NCI-H82 treated with DMSO at 0.1 percent for 48 hours (cell line): ENCODE measurements around the gene TAAR5.
"Not testable (repeated sequence)": the region's sequence is repeated elsewhere in the genome, so short reads cannot be mapped to it uniquely, and the experiment has no call there.

ENCODE experiments used
- DNase-seq: peaks from one replicate; lab custom pipeline; 2025; ENCODE audit not compliant: unreplicated experiment; lab: John Stamatoyannopoulos, UW

Gene TAAR5, protein sequence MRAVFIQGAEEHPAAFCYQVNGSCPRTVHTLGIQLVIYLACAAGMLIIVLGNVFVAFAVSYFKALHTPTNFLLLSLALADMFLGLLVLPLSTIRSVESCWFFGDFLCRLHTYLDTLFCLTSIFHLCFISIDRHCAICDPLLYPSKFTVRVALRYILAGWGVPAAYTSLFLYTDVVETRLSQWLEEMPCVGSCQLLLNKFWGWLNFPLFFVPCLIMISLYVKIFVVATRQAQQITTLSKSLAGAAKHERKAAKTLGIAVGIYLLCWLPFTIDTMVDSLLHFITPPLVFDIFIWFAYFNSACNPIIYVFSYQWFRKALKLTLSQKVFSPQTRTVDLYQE

DNA sequence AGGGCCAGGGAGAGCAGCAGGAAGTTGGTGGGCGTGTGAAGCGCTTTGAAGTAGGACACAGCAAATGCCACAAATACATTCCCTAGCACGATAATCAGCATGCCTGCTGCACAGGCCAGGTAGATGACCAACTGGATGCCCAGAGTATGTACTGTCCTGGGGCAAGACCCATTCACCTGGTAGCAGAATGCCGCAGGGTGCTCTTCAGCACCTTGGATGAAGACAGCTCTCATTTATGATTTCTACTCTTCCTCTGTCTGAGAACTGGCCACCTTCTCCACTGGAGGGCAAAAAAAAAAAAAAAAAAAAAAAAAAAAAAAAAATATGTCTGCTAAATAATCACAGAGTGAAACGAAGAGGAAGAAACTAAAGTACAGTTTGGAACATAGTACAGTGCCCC lies at the start of gene TAAR5:
TAAR5 (minus strand) TSS at position 288 of the 400 bp plus-strand sequence; CDS start at position 233, 55 bp downstream.
- no peak for DNase-seq

DNA sequence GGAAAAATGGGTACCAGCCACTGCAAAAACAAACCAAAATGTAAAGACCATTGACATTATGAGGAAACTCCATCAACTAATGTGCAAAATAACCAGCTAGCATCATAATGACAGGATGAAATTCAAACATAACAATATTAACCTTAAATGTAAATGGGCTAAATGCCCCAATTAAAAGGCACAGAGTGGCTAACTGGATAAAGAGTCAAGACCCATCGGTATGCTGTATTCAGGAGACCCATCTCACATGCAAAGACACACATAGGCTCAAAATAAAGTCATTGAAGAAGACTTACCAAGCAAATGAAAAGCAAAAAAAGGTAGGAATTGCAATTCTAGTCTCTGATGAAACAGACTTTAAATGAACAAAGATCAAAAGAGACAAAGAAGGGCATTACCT lies 47.6 kb upstream of the TAAR5 start:
- DNase-seq, result not testable (repeated sequence)

DNA sequence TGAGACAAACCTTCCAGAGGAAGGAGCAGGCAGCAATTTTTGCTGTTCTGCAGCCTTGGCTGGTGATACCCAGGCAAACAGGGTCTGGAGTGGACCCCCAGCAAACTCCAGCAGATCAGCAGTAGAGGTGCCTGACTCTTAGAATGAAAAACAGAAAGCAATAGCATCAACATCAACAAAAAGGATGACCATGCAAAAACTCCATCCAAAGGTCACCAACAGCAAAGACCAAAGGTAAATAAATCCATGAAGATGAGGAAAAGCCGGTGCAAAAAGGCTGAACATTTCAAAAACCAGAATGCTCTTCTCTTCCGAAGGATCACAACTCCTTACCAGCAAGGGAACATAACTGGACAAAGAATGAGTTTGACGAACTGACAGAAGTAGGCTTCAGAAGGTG lies 46.4 kb upstream of the TAAR5 start:
- not testable (repeated sequence) for DNase-seq

DNA sequence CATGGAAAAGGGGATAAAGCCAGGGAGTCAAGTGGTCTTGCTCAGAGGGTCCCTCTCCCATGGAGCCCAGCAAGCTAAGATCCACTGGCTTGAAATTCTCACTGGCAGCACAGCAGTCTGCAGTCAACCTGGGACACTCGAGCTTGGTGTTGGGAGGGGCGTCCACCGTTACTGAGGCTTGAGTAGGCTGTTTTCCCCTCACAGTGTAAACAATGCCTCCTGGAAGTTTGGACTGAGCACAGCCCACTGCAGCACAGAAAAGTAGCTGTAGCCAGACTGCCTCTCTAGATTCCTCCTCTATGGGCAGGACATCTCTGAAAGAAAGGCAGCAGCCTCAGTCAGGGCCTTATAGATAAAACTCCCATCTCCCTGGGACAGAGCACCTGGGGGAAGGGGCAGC lies 45.7 kb upstream of the TAAR5 start:
- DNase-seq, result not testable (repeated sequence)

DNA sequence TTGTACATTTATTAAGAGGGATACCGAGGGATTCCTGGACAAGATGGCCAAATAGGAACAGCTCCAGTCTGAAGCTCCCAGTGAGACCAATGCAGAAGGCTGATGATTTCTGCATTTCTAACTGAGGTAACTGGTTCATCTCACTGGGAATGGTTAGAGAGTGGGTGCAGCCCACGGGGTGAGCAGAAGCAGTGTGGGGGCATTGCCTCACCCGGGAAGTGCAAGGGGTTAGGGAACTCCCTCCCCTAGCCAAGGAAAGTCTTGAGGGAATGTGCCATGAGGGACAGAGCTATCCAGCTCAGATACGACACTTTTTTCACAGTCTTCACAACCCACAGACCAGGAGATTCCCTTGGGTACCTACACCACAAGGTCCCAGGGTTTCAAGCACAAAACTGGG lies 45.3 kb upstream of the TAAR5 start:
- DNase-seq, result no peak

DNA sequence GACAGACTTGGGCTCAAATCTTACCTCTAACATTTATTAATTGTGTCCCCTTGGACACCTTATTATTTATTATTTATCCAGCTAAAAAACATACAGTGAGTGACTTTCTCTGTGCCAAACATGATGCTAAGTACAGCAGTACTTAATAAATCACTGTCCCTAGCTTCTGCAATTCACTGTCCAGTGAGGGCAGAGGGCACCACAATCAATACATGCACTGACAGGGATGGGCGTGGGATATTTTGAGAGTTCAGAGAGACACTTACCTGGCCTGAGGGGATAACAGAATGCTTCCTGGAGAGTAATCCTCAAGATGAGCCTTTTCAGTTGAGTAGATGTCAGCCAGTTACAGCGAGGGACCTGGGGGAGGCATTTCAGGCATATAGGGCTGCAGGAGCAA lies 43.8 kb upstream of the TAAR5 start:
- DNase-seq, result no peak

DNA sequence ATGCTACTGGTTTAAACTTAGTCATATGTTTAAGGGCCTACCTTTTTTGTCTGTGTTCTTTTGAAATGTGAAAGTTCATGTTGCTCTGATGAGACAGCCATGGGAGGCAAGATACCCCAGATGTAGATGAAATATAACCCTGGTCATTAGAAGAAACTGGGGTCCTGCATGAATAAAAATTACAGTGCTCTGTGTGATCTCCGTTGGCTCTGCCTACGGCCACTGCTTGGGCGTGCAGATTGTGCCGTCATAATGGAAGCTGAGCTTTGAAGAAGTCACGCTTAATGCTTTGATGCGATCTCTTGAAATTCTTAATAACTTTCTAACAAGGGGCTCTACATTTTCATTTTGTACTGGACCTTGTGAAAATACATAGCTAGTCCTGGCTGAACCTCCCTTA lies 34.6 kb upstream of the TAAR5 start, which contains the start of gene TAAR2:
TAAR2 (minus strand) TSS at position 101 of the 400 bp plus-strand sequence; CDS start at position 101, 0 bp downstream.
- DNase-seq, result no peak

DNA sequence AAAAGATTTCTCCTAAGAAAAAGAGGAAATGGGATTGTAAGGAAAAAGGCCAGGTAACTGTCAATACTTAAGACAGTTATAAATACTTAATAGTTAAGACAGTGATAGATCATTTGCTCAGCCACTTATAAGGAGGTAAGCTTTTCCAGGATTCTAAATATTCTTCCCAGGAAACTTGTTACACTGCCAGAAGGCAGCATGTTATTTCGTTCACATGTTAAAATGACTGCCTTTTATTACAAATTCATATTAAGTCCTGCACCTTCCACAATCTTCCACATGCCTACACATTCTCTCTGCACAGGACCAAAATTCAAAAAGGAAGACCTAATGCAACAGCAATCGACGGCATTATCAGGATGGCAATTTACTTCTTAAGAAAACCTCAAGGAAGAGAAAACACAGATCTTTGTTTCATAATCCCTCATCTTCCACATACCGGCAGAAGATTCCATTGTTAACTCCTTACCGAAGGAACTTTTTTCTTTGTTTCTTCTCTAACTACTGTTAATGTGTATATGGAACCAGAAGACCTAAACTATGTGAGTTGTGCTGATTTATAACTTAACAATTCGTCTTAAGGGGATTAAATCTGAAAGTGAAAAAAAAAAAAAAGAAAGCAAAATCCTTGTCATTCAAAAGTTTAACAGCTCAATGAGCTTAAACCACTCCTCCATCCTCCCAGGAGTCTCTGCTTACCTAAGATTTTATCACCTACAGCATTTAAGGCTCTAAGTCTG lies 33.7 kb upstream of the TAAR5 start:
- no peak for DNase-seq

DNA sequence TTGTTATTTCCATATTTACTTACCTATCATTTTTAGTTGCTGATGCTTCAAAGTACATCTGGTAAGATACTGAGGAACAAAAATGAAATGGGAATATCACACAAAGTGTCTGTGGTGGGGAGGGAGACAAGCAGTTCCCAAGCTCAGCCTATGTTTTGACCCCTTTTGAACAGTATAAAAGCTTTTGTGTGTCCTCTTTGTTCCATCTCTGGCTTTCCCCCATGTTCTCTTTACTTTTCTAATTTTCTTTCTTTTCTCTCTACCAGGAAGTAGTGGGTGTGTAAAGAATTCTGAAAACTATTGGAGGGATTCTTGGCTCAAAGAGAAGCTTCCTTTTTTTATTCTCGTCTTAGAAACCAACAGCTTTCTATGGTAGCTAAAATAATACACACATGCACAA lies 27.1 kb upstream of the TAAR5 start:
- no peak for DNase-seq

DNA sequence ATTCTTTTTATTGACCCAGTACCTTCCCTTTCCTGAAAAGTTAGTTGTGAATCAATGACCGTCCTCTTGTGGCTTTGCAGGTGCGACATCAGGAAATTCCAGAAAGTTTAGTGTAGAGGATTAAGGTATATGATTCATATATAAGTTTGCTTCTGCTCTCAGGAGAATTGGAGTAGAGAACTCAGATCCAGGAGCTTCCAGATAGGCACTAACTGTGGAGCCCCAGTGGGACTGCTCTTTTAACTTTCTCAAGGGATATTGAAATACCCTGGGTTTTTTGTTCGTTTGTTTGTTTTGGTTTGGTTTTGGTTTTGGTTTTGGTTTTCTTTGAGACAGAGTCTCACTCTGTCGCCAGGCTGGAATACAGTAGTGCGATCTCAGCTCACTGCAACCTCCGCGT lies 25.0 kb upstream of the TAAR5 start:
- no peak for DNase-seq

DNA sequence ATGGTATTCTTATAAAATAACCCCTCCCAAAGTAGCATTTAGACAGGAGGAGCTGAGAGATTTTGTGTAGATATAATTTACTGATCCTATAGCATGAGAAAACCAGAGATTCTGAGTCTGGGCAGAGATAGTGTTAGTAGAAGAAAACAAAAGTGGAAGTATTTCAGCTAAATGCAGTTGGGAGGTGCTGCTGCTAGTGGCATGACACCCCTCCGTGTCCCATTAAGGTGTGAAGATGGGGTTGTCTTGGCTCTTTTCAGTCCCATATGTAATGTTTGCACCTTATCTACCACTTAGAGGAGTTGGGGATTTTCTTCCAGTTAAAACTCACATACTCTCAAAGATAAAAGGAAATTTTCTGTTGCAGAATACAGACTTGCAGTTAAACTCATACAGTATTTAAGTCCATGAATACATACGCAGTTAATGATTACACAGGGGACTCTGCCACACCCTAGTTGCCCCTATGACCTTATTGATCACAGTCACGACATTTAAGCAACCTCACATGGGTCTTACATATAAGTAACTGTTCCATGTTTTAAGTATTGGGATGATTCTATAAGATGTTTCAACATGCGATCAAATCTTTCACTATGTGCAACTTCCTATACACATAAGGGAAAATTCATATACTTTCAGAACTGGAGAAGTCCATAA lies 23.0 kb upstream of the TAAR5 start:
- no peak for DNase-seq

DNA sequence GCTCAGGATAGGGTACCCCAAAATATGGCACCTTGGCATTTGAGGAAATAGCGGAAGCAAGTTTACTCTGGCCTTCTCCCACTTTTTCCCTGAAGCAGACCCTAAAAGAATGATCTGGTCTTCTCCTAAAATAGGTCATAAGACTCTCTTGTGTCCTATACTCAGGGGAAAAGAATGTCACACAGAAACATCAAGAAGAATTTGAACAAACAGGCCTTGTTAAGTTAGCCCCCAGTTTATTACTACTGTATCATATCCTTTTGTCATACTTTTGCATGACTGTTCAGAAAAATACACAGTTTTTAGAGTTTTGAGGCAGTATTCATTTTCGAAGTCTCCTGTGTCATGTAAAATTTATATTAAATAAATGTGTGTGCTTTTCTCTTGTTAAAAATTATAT lies 22.1 kb upstream of the TAAR5 start:
- no peak for DNase-seq

DNA sequence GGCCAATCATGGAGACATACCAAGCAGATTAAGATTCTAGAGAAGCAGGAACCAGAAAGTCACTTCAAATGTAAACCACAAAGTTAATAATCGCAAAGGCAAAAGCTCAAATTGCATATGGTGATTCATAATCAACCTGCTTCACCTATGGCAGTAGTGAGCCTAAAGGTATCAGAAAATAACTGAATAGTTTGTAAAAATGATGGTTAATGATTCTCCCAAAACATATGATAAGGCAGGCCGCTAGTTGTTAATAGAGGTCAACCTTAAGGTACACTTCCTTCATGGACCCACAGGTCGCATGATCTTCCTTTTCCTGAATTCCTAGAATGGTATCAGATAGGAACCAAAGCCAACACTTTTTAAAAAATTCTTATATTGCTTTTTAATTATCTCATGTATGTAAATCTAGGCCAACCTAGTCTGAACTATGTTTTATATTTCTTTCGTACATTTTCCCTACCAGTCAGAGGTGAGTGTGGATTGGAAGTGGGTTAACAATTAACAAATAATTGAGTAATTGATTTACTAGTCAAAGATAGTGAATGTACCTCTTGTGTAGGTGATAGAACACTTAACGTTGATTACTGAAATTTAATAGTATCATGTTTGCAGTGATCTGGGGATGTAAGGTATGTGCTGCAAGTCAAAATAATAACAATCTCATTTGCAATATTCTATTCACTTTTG lies 18.1 kb upstream of the TAAR5 start:
- DNase-seq, result no peak

DNA sequence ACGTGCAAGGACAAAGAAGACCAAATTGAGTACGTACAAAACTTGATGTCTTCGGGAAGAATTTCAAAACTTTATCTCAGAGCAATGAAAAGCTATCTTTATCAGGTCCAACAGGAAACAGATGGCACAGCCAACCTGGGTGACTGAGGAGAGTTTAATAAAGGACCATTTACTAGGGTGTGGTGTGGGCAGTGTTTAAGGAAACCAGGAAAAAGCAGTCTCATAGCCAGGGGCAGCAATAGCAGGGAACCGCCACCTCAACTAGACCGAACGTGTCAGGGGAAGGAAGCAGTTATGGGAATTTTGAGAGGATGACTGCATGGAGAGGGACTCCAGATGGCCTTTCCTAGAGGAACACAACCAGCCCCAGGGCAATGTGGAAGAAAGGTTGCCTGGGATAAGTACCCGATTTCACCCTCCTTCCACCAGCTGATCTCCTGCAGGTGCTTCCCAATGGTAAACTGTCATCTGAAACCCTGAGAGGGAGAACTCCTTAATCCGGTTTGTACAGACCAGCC lies 15.2 kb upstream of the TAAR5 start:
- no peak for DNase-seq

DNA sequence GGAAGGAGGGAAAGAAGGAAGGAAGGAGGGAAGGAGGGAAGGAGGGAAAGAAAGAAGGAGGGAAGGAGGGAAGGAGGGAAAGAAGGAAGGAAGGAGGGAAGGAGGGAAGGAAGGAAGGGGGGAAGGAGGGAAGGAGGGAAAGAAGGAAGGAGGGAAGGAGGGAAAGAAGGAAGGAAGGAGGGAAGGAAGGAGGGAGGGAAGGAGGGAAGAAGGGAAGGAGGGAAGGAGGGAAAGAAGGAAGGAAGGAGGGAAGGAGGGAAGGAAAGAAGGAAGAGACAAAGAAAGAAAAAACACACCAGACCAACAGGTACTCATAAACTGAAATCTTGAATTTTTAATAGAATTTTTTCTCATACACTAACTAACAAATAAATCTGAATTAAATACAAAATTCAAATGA lies 11.4 kb upstream of the TAAR5 start:
- not testable (repeated sequence) for DNase-seq

DNA sequence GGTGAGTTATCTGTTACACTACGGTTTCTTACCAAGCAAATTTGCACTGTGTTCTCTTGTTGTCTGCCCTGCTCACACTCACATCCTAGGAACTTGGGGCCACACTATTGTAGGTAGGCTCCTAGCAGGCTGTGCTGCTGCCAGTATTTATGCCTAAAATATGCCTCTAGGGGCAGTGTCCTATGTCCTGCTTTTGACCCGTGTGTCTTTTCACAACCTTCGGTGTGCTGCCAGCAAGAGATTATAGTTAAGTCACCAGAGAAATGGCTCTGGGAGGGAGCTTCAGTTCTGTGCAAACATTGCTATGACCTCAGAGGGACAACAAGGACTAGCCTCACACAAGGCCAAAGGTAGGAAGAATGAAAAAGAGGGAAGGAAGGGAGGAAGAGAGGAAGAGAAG lies 8.9 kb upstream of the TAAR5 start:
- no peak for DNase-seq

DNA sequence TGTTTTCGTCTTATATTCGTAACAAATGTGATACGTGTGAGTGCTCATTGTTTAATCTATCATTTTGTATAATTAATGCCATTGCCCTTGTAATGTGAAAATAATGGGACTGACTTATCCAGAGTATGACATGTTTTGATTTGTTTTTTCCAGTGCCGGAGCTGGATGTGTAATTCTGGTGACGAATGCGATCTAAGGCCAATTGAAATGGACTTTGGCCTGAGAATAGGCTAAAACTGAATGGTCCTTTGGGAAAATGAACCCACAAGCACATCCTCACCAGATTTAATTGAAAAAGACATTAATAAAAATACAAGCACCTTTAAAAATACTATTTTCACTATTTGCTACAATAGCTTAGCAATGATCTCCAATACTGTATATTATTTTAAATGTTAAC lies 6.7 kb upstream of the TAAR5 start:
- no peak for DNase-seq

DNA sequence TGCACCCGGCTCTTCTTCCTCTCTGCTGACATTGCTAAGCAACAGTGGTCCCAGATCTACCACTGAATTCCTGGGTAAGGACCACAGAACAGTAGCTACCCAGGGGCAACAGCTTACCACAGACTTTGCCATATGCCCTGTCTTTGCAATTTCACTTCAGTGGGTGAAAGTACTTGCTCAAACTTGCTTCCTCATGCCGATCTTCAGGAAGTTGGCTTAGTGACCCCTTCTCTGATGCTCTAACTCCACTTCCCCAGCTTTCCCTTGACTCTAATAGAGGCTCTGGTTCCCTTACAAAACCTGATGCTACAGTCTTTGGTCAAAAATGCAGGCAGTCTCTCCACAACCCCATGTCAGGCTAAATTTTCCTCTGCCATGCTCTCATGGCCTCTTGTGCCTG lies 3.3 kb upstream of the TAAR5 start:
- no peak for DNase-seq

DNA sequence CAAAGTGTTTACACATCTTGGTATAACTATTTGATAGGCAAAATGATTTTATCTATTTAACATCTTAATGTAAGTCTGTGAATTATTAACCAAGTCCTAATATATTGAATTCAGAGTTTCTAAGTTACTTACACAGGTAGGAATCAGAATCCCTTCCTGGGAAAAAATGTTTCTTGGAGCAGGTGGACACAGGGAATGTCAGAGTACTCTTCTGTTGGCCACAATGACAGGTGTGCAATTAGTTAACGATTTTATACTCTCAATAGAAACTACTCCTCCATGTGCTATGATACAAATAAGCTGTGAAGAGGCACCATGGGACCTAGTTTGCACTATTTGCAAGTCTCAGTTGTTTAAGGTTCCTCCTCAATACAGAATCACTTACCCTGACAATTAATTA lies 821 bp upstream of the TAAR5 start:
- no peak for DNase-seq

DNA sequence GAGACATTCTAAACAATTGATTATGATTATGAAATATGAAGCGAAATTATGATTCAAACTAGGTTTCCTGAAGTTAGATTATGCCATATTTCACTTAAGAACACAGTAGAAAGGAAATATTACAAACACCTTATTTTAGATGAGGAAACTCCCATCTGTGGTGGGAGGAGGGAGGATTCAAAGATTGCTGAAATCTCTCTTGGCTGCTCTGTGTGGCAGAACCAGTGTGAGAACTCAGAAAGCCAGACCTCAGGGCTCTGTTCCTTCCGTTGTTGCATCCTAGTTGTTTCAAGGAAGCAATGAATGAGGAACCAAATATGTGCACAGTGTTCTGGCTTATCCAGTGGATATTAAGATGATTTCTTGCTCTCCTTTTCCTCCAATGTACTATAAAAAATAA lies 2.1 kb downstream of the TAAR5 start:
- no peak for DNase-seq

DNA sequence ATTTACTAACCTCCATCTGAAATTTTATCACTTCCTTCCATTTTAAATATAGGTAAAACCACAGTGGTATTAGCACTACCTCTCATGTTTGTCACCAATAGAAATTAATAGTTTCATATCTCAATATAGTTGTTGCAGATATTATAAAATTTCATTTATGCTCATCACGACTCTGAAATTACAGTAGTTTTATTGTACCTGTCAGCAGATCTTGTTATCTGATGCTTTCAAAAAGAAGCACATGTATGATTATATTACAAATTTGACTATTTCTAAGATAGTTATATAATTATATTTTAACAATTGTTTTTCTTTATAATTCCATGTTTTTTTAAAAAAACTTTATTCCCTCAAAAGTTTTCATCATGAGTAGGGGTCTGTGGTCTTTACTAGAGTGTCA lies 4.8 kb downstream of the TAAR5 start:
- no peak for DNase-seq
